Neural cell (in vitro differentiated cells): ENCODE data around the gene EXD2.

Experiments
- CTCF ChIP-seq: fragments of 450-650 bp; IDR thresholded peaks from 2 replicates; pipeline ENCODE4 v1.5.1; 2014; ENCODE audit warnings: antibody characterized with exemption, mild to moderate bottlenecking, moderate library complexity; ENCODE audit not compliant: poor library complexity, severe bottlenecking
- EZH2 ChIP-seq: fragments of 200-600, 300-800 bp; shearing (Covaris generic), sonication (generic); IDR thresholded peaks from 2 replicates; pipeline ENCODE4 v1.6.1; 2014; ENCODE audit warnings: antibody characterized with exemption, low read length, borderline replicate concordance, mild to moderate bottlenecking; ENCODE audit not compliant: insufficient read depth, poor library complexity, severe bottlenecking
- MXI1 ChIP-seq: fragments of 450-650 bp; conservative IDR thresholded peaks from 2 replicates; pipeline ENCODE4 v1.6.1; 2014; ENCODE audit warnings: antibody characterized with exemption, mild to moderate bottlenecking; ENCODE audit not compliant: poor library complexity, severe bottlenecking
- POLR2AphosphoS5 ChIP-seq: IDR thresholded peaks from 2 replicates; pipeline ENCODE4 v1.6.1; 2012
- RAD21 ChIP-seq: fragments of 450-650 bp; conservative IDR thresholded peaks from 2 replicates; pipeline ENCODE4 v1.6.1; 2014; ENCODE audit warnings: antibody characterized with exemption, mild to moderate bottlenecking, moderate library complexity
- REST ChIP-seq: IDR thresholded peaks from 2 replicates; pipeline ENCODE4 v1.6.1; 2012; ENCODE audit warnings: borderline replicate concordance
- SMC3 ChIP-seq: fragments of 450-650 bp; conservative IDR thresholded peaks from 2 replicates; pipeline ENCODE4 v1.6.1; 2014; ENCODE audit warnings: antibody characterized with exemption, mild to moderate bottlenecking, moderate library complexity; ENCODE audit not compliant: poor library complexity
- TAF1 ChIP-seq: IDR thresholded peaks from 2 replicates; pipeline ENCODE4 v1.6.1; 2012; ENCODE audit warnings: low read depth

DNA sequence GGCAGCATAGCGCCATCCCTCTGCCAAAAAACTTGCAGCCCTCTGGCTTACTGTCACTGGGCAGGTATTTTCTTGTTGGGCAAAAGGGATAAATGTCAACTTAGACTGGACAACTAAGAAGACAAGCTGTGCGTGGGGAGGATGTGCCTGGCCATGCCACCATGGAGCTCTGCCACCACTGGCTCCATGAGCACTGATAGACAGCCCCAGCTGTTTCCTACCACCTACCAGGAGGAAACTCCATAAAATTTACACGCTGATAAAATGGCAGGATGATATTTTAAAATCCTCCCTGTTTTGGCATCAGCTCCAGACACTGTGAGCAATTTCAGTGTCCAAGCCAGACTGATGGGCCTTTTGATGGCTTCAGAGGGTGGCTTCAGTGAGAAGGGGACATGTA, 61.6 kb downstream of the EXD2 start:
- TF ChIP-seq CTCF (no peak), POLR2AphosphoS5 (no peak), REST (no peak), EZH2 (no peak), RAD21 (no peak), SMC3 (no peak), TAF1 (no peak), MXI1 (no peak)
